Activated CD4-positive, CD25-positive, alpha-beta regulatory T cell (primary cell): ENCODE measurements around the gene CRIP2.

Experiments used
- DNase-seq, 4 experiments: peaks; one replicate each; lab custom pipeline; 2025; lab: John Stamatoyannopoulos, UW

Gene CRIP2

GRCh38 chr14:105487986-105488777, 13.6 kb downstream of the CRIP2 start:
- DNase-seq = no peak

DNA sequence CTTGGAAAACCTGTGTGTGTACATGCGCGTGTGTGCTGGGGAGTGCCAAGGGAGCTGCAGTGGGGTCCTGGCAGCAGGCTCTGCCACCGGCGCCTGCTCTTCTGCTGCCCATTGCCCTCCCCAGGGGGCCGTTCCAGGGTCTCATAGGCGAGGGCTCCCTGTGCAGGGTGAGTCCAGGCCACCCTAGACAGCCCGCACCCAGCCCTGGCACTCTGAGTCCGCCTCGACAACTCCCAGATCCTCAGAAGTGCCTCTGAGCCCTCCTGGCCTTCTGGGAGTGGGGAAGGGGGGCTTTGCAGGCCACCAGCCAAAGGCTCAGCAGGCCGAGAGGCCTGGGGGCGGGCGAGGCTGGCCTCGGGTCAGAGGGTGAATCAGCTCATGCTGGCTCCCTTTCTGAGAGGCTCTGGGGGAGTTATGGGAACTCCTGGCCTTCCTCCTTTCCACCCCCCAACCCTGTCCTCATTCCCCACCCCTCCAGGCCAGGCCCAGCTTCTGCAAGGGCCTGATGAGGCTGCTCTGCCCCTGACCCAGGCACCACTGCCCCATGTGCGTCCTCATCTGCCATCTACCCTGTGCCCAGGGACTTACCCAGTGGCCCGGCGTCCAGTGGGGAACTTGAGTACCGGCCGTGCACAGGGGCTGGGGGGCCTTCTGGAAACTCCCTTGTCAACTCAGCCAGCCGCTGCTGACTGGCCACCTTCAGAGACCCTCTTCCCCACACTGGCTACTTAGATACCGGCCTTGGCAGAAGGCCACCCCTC, 14.3 kb downstream of the CRIP2 start:
- DNase-seq = no peak

- peak; percentile 50 to 78 (median 72) for DNase-seq
These were observed 15.1 kb downstream of the CRIP2 start for GRCh38 chr14:105489542-105490266.

DNA sequence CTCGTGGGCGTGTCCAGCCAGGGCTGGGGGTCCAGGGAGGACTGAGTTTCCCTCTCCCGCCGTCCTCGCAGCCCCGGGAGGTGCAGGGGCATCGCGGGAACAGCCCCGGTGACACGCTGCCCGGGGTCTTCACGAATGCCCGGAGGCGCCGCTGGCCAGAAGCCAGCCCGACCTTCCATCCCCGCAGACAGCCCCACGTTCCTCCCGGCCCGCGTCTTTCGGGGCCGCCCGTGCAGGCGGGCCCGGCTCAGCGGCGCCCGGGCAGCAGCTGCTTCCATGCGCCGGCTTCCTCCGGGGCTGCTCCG, 15.6 kb downstream of the CRIP2 start:
- DNase-seq = no peak

GRCh38 chr14:105490572-105491365, 16.1 kb downstream of the CRIP2 start, which contains the start of gene TEDC1:
Gene TEDC1, plus strand, starts transcription at chr14:105491246. Its CDS starts 130 bp downstream, at chr14:105491376.
- peak; percentile 97 to 100 (median 99) for DNase-seq

- DNase-seq = peak; percentile 47 to 72 (median 64)
These were observed 16.8 kb downstream of the CRIP2 start for GRCh38 chr14:105491366-105491973.

GRCh38 chr14:105492031-105492970, 17.7 kb downstream of the CRIP2 start:
- no peak for DNase-seq

GRCh38 chr14:105492971-105493871, 18.6 kb downstream of the CRIP2 start:
- DNase-seq = no peak

GRCh38 chr14:105493921-105494605, 19.4 kb downstream of the CRIP2 start:
- DNase-seq = no peak

GRCh38 chr14:105494606-105494929, 19.9 kb downstream of the CRIP2 start:
- no peak for DNase-seq

- no peak for DNase-seq
These were observed 20.7 kb downstream of the CRIP2 start for GRCh38 chr14:105495101-105495989.

- no peak for DNase-seq
These were observed 21.6 kb downstream of the CRIP2 start for GRCh38 chr14:105495990-105496830.

DNA sequence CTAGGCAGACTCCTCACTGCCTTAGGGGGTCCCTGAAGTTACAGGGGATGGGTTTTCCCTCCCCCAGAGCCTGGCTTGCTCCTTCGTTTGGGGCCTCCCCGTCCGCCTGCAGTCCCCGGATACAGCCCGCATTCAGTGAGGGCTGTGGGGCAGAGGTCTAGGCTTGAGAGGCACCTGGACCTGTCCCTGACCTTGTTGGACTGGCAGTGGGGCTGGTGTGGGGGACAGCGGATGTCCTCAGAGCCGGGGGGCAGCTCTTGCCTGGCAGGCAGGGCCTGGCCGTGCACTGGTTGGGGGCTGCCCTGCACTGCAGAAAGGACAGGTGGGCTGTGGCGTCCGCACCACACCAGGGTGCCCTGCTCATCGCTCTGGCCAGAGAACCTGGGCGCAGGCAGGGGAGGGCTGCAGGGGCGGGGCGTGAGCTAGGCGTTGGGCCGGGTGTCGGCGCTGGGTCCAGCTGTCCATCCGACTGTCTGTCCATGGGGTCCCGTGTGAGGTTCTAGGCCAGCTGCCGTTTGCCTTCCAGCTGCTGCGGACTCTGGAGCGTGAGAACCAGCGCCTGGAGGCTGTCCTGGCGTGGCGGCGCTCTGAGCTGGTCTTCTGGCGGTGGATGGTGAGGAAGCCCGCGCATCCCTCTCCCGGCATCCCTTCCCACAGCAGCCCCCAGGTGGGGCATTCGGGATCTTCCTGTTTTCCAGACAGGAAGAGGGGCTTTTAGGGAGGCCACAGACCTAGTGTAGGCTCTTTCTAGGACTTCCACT, 22.4 kb downstream of the CRIP2 start:
- DNase-seq = no peak

GRCh38 chr14:105497671-105498429, 23.2 kb downstream of the CRIP2 start:
- no peak for DNase-seq
